ENCODE data around the gene NPB.

GRCh38 chr17:81868674-81869220 is 33.3 kb upstream of the NPB start:
- TF ChIP-seq CTCF (IDR thresholded peaks at IDR 0.05) (no peak), EZH2phosphoT487 (IDR thresholded peaks at IDR 0.05; ENCODE audit: borderline replicate concordance, low read depth) (no peak), EP300 (IDR thresholded peaks at IDR 0.05; ENCODE audit: borderline replicate concordance in 1 of 2, low read depth in 1 of 2, low read length in 1 of 2) (no peak), MXI1 (IDR thresholded peaks at IDR 0.05; ENCODE audit: low read depth, low read length) (no peak), FOXM1 (IDR thresholded peaks at IDR 0.05; ENCODE audit: low read depth) (no peak), ELF1 (IDR thresholded peaks at IDR 0.05) (no peak), GATA2 (CRISPR knock-in tag; IDR thresholded peaks at IDR 0.05) (no peak), RAD21 (IDR thresholded peaks at IDR 0.05; ENCODE audit: low read length) (no peak), POLR2AphosphoS5 (IDR thresholded peaks at IDR 0.05; ENCODE audit: low read depth, low read length) (peak; percentile 85), TAF1 (IDR thresholded peaks at IDR 0.05; ENCODE audit: borderline replicate concordance, low read depth, low read length) (no peak; the same call in none of the 2 replicates), YY1 (IDR thresholded peaks at IDR 0.05; ENCODE audit: low read depth) (no peak), NRF1 (IDR thresholded peaks at IDR 0.05; ENCODE audit: low read depth, low read length) (no peak), RFX5 (IDR thresholded peaks at IDR 0.05; ENCODE audit: low read length) (no peak), MAX (IDR thresholded peaks at IDR 0.05; ENCODE audit: low read depth) (peak; percentile 45)
